ENCODE data around the gene TREML4.

- TF ChIP-seq CTCF (IDR thresholded peaks at IDR 0.05) = no peak
- TF ChIP-seq POLR2A (IDR thresholded peaks at IDR 0.05; ENCODE audit: low read length) = no peak
- TF ChIP-seq NPAS2 (CRISPR knock-in tag; IDR thresholded peaks at IDR 0.05; ENCODE audit: borderline replicate concordance) = no peak
Observed at GRCh38 chr6:41288030-41288753, 60.0 kb downstream of the TREML4 start.
